Small intestine (tissue), 7 donors: ENCODE measurements around the gene PHTF1. TPM values are rescaled to one million over a fixed set of nuclear protein-coding genes. Genes with fewer than 3 reads are reported as not detected.

Source experiments
- DNase-seq, 2 donors: peaks; one replicate each; pipeline versions ENCODE4 v3.0.0 to v3.0.0-alpha.2; 2013
- FAIRE-seq: peaks from 2 replicates; lab custom pipeline; 2012; peaks lifted over from hg19 to GRCh38; lab: Jason Lieb, UNC
- H3K27ac ChIP-seq, 3 donors: one replicate each; pipeline ENCODE4 v1.5.1; 2013; ENCODE audit warnings: low read length in 2 of 3, mild to moderate bottlenecking in 2 of 3, control low read depth in 1 of 3, inconsistent platforms in 1 of 3, low read depth in 1 of 3, moderate library complexity in 1 of 3
- H3K27me3 ChIP-seq, 3 donors: one replicate each; pipeline ENCODE4 v1.6.1; 2013; ENCODE audit warnings: low read length in 3 of 3, inconsistent platforms in 1 of 3; ENCODE audit not compliant: control insufficient read depth in 3 of 3, insufficient read depth in 3 of 3
- H3K36me3 ChIP-seq, 3 donors: one replicate each; pipeline ENCODE4 v1.6.1; 2013; ENCODE audit warnings: low read length in 3 of 3, inconsistent platforms in 1 of 3, low read depth in 1 of 3, mild to moderate bottlenecking in 1 of 3, moderate library complexity in 1 of 3; ENCODE audit not compliant: control insufficient read depth in 3 of 3, insufficient read depth in 2 of 3
- H3K4me1 ChIP-seq, 3 donors: one replicate each; pipeline ENCODE4 v1.6.1; 2013; ENCODE audit warnings: low read length in 2 of 3, inconsistent platforms in 1 of 3, low read depth in 1 of 3, mild to moderate bottlenecking in 1 of 3, moderate library complexity in 1 of 3; ENCODE audit not compliant: control insufficient read depth in 3 of 3, insufficient read depth in 2 of 3
- H3K4me3 ChIP-seq, 3 donors: one replicate each; pipeline ENCODE4 v1.5.1; 2013; ENCODE audit warnings: low read length in 3 of 3, control low read depth in 1 of 3, inconsistent platforms in 1 of 3, low read depth in 1 of 3, mild to moderate bottlenecking in 1 of 3, moderate library complexity in 1 of 3
- H3K9me3 ChIP-seq, 2 donors: one replicate each; pipeline ENCODE4 v1.6.1; 2013; ENCODE audit warnings: low read depth in 1 of 2, low read length in 1 of 2; ENCODE audit not compliant: control insufficient read depth in 2 of 2, insufficient read depth in 1 of 2
- WGBS, 3 donors: extraction: QIAGEN DNeasy Blood & Tissue Kit; methylation state at CpG; one replicate each; pipeline ENCODE4 v1.1.7; 2013; 5-methylcytosine and 5-hydroxymethylcytosine counted together
- polyA plus RNA-seq, 4 donors: library from polyadenylated mRNA; stranded (reverse) in 3 of 4; unstranded in 1 of 4; fragments of 200-250 nt in 3 of 4; fragments of 120-200 nt in 1 of 4; gene quantifications; one replicate each; pipeline versions ENCODE4 v1.2.1 to v1.2.3, GENCODE V29; 2013
- donor health status: healthy with polysubstance abuse.
- donor health status: control.
- donor health status: control.
- donor health status: Bipolar disorder and iron deficiency.
- donor health status: healthy.

Gene PHTF1
- polyA plus RNA-seq, 4 donors = 0.67 to 6.7 (median 3.9) TPM

DNA sequence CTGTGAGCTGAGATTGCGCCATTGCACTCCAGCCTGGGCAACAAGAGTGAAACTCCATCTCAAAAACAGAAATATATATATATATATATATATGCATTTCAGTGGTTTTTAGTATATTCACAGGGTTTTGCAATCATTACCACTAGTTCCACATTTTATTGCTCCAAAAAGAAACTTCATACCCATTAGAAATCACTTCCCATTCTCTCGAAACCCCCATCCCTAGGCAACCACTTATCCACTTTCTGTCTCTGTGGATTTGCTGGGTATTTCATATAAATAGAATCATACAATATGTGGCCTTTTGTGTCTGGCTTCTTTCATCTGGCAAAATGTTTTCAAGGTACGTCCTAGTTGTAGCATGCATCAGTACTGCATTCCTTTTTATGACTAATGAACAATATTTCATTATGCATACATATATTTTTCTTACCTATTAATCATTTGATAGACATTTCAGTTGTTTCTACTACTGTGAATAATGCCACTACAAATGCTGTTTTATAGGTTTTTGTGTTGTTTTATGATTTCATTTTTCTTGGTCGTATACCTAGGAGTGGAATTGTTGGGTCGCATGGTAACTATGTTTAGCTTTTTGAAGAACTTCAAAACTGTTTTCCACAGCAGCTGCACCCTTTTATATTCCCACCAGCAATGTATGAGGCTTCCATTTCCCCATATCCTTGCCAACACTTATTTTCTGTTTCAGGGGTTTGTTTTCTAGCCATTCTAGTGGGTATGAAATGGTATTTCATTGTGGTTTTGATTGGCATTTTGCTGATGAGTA is 95.9 kb downstream of the PHTF1 start:
- Histone ChIP-seq H3K4me3 (no peak overlapping the region), H3K9me3 (peaks cover 0 to 6% of the 10 kb centered on the region in 2 donors), H3K27me3 (no peaks in the 10 kb centered on the region), H3K4me1 (no peaks in the 10 kb centered on the region), H3K36me3 (peaks cover 0 to 12% (median 5%) of the 10 kb centered on the region in 3 donors), H3K27ac (no peak overlapping the region)
- 89 to 96% (median 94%) methylated on average over 5 of the region's 5 CpGs for WGBS, 3 donors
- no peak for FAIRE-seq
- no peak for DNase-seq

DNA sequence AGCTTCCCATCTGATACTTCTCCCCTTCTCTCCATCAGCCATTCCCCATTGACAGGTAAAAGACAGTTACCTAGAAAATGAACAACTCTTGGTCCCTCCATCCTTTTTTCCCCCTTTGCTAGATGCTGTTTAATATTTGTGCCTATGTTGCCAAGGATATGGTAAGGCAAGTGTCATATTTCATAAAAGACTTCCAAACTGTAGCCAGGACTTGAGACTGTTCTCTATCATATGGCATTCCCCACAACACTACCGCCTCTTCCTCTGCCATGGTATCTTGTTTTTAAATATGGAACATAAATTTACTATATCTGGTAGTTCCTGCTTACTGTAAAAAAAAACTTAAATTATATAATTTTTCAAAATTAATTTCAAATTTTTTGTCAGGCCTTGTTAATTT is 97.2 kb downstream of the PHTF1 start:
- 89 to 100% (median 96%) methylated on average over 1 of the region's 1 CpG for WGBS, 3 donors
- FAIRE-seq = no peak

DNA sequence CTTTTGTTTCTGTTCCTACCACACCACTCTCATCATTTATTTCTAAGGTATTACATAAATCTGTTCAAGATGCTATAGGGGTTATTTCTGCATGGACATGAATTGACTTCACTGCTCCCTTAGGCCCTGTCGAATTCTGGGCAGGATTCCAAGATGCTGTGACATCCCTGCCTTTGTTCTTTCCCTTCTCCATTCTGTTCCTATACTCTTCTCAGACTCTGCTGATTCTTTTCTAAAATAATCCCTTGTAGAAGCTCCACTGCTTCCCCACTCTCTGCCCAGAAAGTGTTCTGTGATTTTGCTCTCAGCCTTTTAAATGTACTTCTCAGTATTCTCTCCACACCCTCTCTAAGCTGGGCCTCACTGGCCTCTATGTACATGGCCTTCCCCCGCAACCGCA is 99.2 kb downstream of the PHTF1 start:
- Histone ChIP-seq H3K27ac (no peak overlapping the region), H3K4me1 (no peaks in the 10 kb centered on the region), H3K4me3 (no peak overlapping the region), H3K36me3 (peaks cover 0 to 12% (median 9%) of the 10 kb centered on the region in 3 donors), H3K9me3 (no peaks in the 10 kb centered on the region), H3K27me3 (no peaks in the 10 kb centered on the region)
- DNase-seq = no peak
- 64 to 71% (median 67%) methylated on average over 3 of the region's 3 CpGs for WGBS, 3 donors
- no peak for FAIRE-seq

More for the DNA sequence above, 97.2 kb downstream of the PHTF1 start:
- Histone ChIP-seq H3K9me3 (peaks cover 0 to under 1% of the 10 kb centered on the region in 2 donors), H3K27me3 (no peaks in the 10 kb centered on the region), H3K4me1 (no peaks in the 10 kb centered on the region), H3K36me3 (peaks cover 0 to 12% (median 7%) of the 10 kb centered on the region in 3 donors), H3K4me3 (no peak overlapping the region), H3K27ac (no peak overlapping the region)
- DNase-seq = no peak

DNA sequence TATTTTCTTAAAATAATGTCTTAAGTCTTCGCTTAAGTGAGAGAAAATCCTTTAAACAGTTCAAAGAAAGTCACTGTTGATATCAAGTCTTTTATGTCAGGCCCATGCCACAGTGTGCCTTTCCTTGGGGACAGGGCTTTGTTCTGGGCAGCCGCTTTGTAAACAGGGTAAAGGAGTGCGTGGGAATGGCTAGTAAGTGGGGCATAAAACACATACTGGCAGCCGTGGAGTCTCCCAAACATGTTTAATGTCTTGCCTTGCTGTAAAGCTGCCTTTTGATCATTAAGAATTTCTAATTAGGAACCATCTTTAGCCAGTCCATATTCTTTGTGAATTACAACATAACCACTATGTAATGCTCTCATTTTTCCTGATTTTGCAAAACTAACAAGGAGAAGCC is 99.7 kb downstream of the PHTF1 start:
- Histone ChIP-seq H3K27ac (no peak overlapping the region), H3K36me3 (peaks cover 0 to 12% (median 9%) of the 10 kb centered on the region in 3 donors), H3K4me3 (no peak overlapping the region), H3K9me3 (no peaks in the 10 kb centered on the region), H3K4me1 (no peaks in the 10 kb centered on the region), H3K27me3 (no peaks in the 10 kb centered on the region)
- WGBS, 3 donors = 90 to 94% (median 94%) methylated on average over 4 of the region's 4 CpGs
- FAIRE-seq = no peak
- no peak for DNase-seq

DNA sequence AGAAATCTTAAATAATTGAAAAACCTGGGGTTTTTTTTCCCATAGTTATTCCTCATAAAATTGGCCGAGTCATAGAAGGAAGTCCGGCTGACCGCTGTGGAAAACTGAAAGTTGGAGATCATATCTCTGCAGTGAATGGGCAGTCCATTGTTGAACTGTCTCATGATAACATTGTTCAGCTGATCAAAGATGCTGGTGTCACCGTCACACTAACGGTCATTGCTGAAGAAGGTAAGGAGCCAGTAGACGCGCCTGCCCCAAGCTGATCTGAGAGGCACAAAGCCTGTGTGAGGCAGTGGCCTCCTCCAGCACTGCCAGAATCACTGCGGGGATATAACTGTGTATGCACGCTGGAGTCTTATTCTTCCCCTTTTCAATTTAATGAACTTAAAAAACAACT is 100.3 kb downstream of the PHTF1 start:
- Histone ChIP-seq H3K27me3 (no peaks in the 10 kb centered on the region), H3K36me3 (peaks cover 0 to 12% (median 9%) of the 10 kb centered on the region in 3 donors), H3K9me3 (no peaks in the 10 kb centered on the region), H3K4me1 (no peaks in the 10 kb centered on the region), H3K4me3 (no peak overlapping the region), H3K27ac (no peak overlapping the region)
- DNase-seq (no peak), FAIRE-seq (no peak)
- WGBS, 3 donors = 91 to 96% (median 92%) methylated on average over 9 of the region's 9 CpGs

DNA sequence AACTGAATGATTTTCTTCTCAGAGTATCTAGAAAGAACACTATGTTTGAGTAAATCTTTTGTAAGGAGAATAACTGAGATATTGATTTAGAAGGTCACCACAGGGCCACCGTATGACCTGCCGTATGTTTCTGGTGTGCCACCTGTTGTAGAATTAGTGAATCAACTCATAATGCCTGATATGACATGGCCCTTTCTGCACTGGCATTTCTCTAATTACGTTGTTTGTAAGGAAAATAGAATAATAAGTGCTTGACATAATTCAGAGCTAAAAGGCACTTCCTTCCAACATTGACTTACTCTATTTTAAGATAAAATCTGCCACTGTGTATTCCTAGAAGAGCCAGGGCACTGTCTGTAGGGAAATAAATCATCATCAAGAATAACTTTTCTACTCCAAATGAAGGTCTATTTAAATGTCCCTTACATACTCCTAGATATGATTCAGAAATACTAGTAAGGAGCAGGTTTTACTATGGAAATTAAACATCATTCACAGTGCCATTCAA is 101.7 kb downstream of the PHTF1 start:
- Histone ChIP-seq H3K4me1 (no peaks in the 10 kb centered on the region), H3K4me3 (no peak overlapping the region), H3K27ac (no peak overlapping the region), H3K9me3 (no peaks in the 10 kb centered on the region), H3K36me3 (peaks cover 0 to 19% (median 9%) of the 10 kb centered on the region in 3 donors), H3K27me3 (no peaks in the 10 kb centered on the region)
- DNase-seq (no peak), FAIRE-seq (no peak)
- 85 to 87% (median 86%) methylated on average over 3 of the region's 3 CpGs for WGBS, 3 donors

DNA sequence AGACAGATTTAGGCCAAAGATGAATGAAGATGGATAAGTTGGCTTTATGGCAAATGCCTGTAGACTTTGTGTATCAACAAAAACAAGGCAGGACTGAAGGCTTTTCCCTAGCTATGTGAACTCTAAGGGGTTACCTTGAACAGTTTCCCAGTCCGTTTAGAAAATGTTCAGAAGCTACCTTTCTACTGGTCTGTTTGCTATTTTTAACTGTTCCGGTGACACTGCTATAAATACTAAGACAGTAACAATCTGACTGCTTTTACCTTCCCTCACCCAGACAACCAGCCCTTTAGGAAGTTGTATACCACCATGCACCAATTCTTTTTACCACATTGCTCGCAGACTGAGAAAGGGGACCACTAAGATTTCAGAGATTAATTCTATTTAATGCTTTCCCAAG is 102.2 kb downstream of the PHTF1 start:
- H3K4me1 ChIP-seq = no peaks in the 10 kb centered on the region
- FAIRE-seq = no peak
- H3K9me3 ChIP-seq = no peaks in the 10 kb centered on the region
- DNase-seq = no peak
- H3K4me3 ChIP-seq = no peak overlapping the region
- peaks cover 0 to 19% (median 9%) of the 10 kb centered on the region in 3 donors for H3K36me3 ChIP-seq
- no peaks in the 10 kb centered on the region for H3K27me3 ChIP-seq
- H3K27ac ChIP-seq = no peak overlapping the region
- WGBS, 3 donors = 83 to 93% (median 87%) methylated on average over 3 of the region's 3 CpGs

DNA sequence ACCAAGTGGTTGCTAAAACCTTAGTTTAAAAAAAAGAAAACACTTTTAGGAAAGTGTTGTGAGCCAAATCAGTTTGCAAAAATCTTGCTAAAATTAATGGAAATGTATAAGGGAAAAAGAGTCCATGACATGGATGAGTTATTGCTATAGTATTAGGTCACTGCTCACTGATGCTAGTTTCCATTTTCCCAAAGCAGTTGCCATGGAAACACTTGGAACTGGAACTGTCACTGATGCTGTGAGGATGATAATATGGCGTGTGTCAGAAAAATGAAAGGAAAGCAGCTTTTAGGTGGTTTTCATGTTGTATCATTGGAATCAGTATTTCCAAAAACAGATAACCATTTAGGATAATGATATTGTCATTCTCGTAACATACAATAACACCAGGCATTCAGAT is 104.4 kb downstream of the PHTF1 start:
- Histone ChIP-seq H3K4me1 (no peaks in the 10 kb centered on the region), H3K4me3 (no peak overlapping the region), H3K9me3 (no peaks in the 10 kb centered on the region), H3K27me3 (no peaks in the 10 kb centered on the region), H3K27ac (no peak overlapping the region), H3K36me3 (peaks cover 0 to 16% (median 4%) of the 10 kb centered on the region in 3 donors)
- DNase-seq (no peak), FAIRE-seq (no peak)
- 93 to 98% (median 98%) methylated on average over 2 of the region's 2 CpGs for WGBS, 3 donors
